HEK293T (cell line): ENCODE results near the gene ZNF136.

Experiments
- CTCF ChIA-PET: fragments of 350-600 bp; formaldehyde crosslinking; extraction: SDS; loops from one replicate; lab custom pipeline; 2021; ENCODE audit warnings: antibody characterized with exemption, inconsistent platforms; lab: Yijun Ruan, JAX
- POLR2A ChIA-PET: fragments of 350-600 bp; formaldehyde crosslinking; extraction: SDS; loops from one replicate; lab custom pipeline; 2020; ENCODE audit warnings: antibody characterized with exemption, inconsistent platforms; lab: Yijun Ruan, JAX
- DNase-seq: peaks from one replicate; pipeline ENCODE4 v3.0.0; 2012; ENCODE audit warnings: mixed read lengths; ENCODE audit errors: extremely low spot score
- ARNT ChIP-seq: fragments of 450-650 bp; IDR thresholded peaks from 2 replicates; pipeline ENCODE4 v1.6.1; 2017; ENCODE audit warnings: mild to moderate bottlenecking
- BHLHE40 ChIP-seq: fragments of 450-650 bp; IDR thresholded peaks from 2 replicates; pipeline ENCODE4 v1.6.1; 2016; ENCODE audit warnings: mild to moderate bottlenecking, moderate library complexity, borderline replicate concordance
- CTBP1 ChIP-seq: fragments of 450-650 bp; IDR thresholded peaks from 2 replicates; pipeline ENCODE4 v1.6.1; 2016; ENCODE audit warnings: borderline replicate concordance
- ELF4 ChIP-seq: fragments of 450-650 bp; IDR thresholded peaks from 2 replicates; pipeline ENCODE4 v1.6.1; 2017; ENCODE audit warnings: antibody characterized with exemption
- FOXA1 ChIP-seq: fragments of 450-650 bp; IDR thresholded peaks from 2 replicates; pipeline ENCODE4 v1.6.1; 2016; ENCODE audit warnings: mild to moderate bottlenecking
- FOXK2 ChIP-seq: fragments of 450-650 bp; IDR thresholded peaks from 2 replicates; pipeline ENCODE4 v1.6.1; 2016; ENCODE audit warnings: mild to moderate bottlenecking
- FOXM1 ChIP-seq: fragments of 450-650 bp; IDR thresholded peaks from 2 replicates; pipeline ENCODE4 v1.6.1; 2017; ENCODE audit warnings: mild to moderate bottlenecking, borderline replicate concordance
- HDGF ChIP-seq: fragments of 450-650 bp; IDR thresholded peaks from 2 replicates; pipeline ENCODE4 v1.6.1; 2017; ENCODE audit warnings: antibody characterized with exemption, borderline replicate concordance
- L3MBTL2 ChIP-seq: fragments of 450-650 bp; conservative IDR thresholded peaks from 2 replicates; pipeline ENCODE4 v1.6.1; 2016; ENCODE audit warnings: mild to moderate bottlenecking
- LEF1 ChIP-seq: fragments of 450-650 bp; IDR thresholded peaks from 2 replicates; pipeline ENCODE4 v1.6.1; 2017; ENCODE audit warnings: mild to moderate bottlenecking, borderline replicate concordance
- NFRKB ChIP-seq: fragments of 450-650 bp; IDR thresholded peaks from 2 replicates; pipeline ENCODE4 v1.6.1; 2016; ENCODE audit warnings: mild to moderate bottlenecking, moderate library complexity
- PKNOX1 ChIP-seq: fragments of 450-650 bp; IDR thresholded peaks from 2 replicates; pipeline ENCODE4 v1.6.1; 2016
- SP1 ChIP-seq: fragments of 450-650 bp; IDR thresholded peaks from 2 replicates; pipeline ENCODE4 v1.6.1; 2017
- SUZ12 ChIP-seq: fragments of 450-650 bp; IDR thresholded peaks from 2 replicates; pipeline ENCODE4 v1.6.1; 2016; ENCODE audit warnings: mild to moderate bottlenecking
- TARDBP ChIP-seq: fragments of 450-650 bp; IDR thresholded peaks from 2 replicates; pipeline ENCODE4 v1.6.1; 2016
- ZNF384 ChIP-seq: fragments of 450-650 bp; IDR thresholded peaks from 2 replicates; pipeline ENCODE4 v1.6.1; 2016

Gene ZNF136

GRCh38 chr19:12156223-12157058 lies 6.5 kb upstream of the ZNF136 start, which contains the start of gene ZNF625:
TSS of gene ZNF625 (minus strand) at chr19:12156734. CDS start at chr19:12156558, 176 bp downstream.
- ChIA-PET POLR2A (no interaction called here), CTCF (no interaction called here)
- no peak for DNase-seq
- TF ChIP-seq BHLHE40 (no peak), L3MBTL2 (no peak), PKNOX1 (no peak), ELF4 (no peak), SUZ12 (no peak), ARNT (no peak), CTBP1 (no peak), TARDBP (no peak), ZNF384 (no peak), LEF1 (no peak), FOXM1 (no peak), NFRKB (no peak), SP1 (no peak), HDGF (no peak), FOXK2 (no peak)

- CTCF ChIA-PET = no interaction called here
- DNase-seq = no peak
- no peak for TF ChIP-seq ZNF384
- POLR2A ChIA-PET = no interaction called here
Observed at GRCh38 chr19:12159773-12160414, 3.0 kb upstream of the ZNF136 start.

- POLR2A ChIA-PET = interaction anchor here (0.8 to 0.9 kb wide), 2 partner anchors 132 to 171 kb away, joined by 4 read pairs; partner anchors contain the start of genes ZNF44 and ZNF563
- CTCF ChIA-PET = interaction anchor here (1.0 kb wide), 1 partner anchor 514 kb away, joined by 3 read pairs; no protein-coding TSS in a partner anchor
- no peak for TF ChIP-seq BHLHE40
- no peak for TF ChIP-seq NFRKB
- no peak for TF ChIP-seq FOXK2
- TF ChIP-seq SP1 = no peak
- TF ChIP-seq L3MBTL2 = no peak
- no peak for TF ChIP-seq HDGF
- TF ChIP-seq SUZ12 = no peak
- TF ChIP-seq TARDBP = no peak
- TF ChIP-seq ELF4 = no peak
- no peak for TF ChIP-seq ARNT
- no peak for TF ChIP-seq CTBP1
- no peak for TF ChIP-seq FOXM1
- TF ChIP-seq LEF1 = no peak
- DNase-seq = no peak
Observed at GRCh38 chr19:12162513-12162881, 399 bp upstream of the ZNF136 start.

- POLR2A ChIA-PET = no interaction called here
- CTCF ChIA-PET = no interaction called here
- no peak for DNase-seq
- TF ChIP-seq FOXK2 (no peak), L3MBTL2 (no peak), NFRKB (no peak), TARDBP (no peak), SP1 (no peak), BHLHE40 (no peak), ZNF384 (no peak), ELF4 (no peak), PKNOX1 (no peak), LEF1 (no peak), FOXM1 (no peak), HDGF (no peak), FOXA1 (no peak)
Observed at GRCh38 chr19:12163826-12164225, 930 bp downstream of the ZNF136 start.

- TF ChIP-seq ZNF384 (no peak), SP1 (no peak), FOXK2 (no peak), PKNOX1 (no peak)
- CTCF ChIA-PET = no interaction called here
- DNase-seq = no peak
- POLR2A ChIA-PET = no interaction called here
Observed at GRCh38 chr19:12166626-12167025, 3.7 kb downstream of the ZNF136 start.

- POLR2A ChIA-PET = no interaction called here
- CTCF ChIA-PET = no interaction called here
- no peak for DNase-seq
- no peak for TF ChIP-seq ELF4
- TF ChIP-seq BHLHE40 = no peak
- no peak for TF ChIP-seq SP1
- no peak for TF ChIP-seq HDGF
- no peak for TF ChIP-seq ARNT
- TF ChIP-seq FOXA1 = no peak
- no peak for TF ChIP-seq SUZ12
- no peak for TF ChIP-seq L3MBTL2
- no peak for TF ChIP-seq FOXK2
- no peak for TF ChIP-seq TARDBP
- TF ChIP-seq LEF1 = no peak
- no peak for TF ChIP-seq FOXM1
Observed at GRCh38 chr19:12180377-12180776, 17.5 kb downstream of the ZNF136 start.
